ENCODE data around the gene TUBGCP6. TPM values are rescaled to one million over a fixed set of nuclear protein-coding genes. Genes with fewer than 3 reads are reported as not detected.

Gene TUBGCP6
- total and polyA plus RNA-seq, 2 donors (not counting 3 experiments of a cell fraction or from before 2014, with no cell fraction given), result 33.1 to 45.3 TPM

- Histone ChIP-seq H4K20me1 (replicated peaks; ENCODE audit: control insufficient read depth, extremely low read depth, insufficient read depth, low read length) (no peaks in the 10 kb centered on the region), H3K4me2 (ENCODE audit: insufficient read depth, low read length) (no peak overlapping the region), H3K79me2 (ENCODE audit: control insufficient read depth, insufficient read depth, low read length) (peaks cover 20% of the 10 kb centered on the region), H3K4me1 (ENCODE audit: control insufficient read depth, extremely low read depth, insufficient read depth, low read length) (peaks cover 25% of the 10 kb centered on the region), H3K4me3 (replicated peaks in 1 of 3; ENCODE audit: insufficient read depth in 1 of 3, low read depth in 1 of 3, low read length in 3 of 3) (no peak overlapping the region), H3K9me1 (replicated peaks; ENCODE audit: control insufficient read depth, extremely low read depth, insufficient read depth, low read length) (no peaks in the 10 kb centered on the region), H3K36me3 (ENCODE audit: control insufficient read depth in 2 of 2, extremely low read depth in 1 of 2, insufficient read depth in 2 of 2, low read length in 2 of 2) (peaks cover 0 to 8% of the 10 kb centered on the region in 2 experiments), H3K27me3 (ENCODE audit: control insufficient read depth in 2 of 2, insufficient read depth in 2 of 2, low read length in 2 of 2) (no peaks in the 10 kb centered on the region), H3K9me3 (replicated peaks; ENCODE audit: control insufficient read depth, insufficient read depth, low read length) (no peaks in the 10 kb centered on the region), H2AFZ (ENCODE audit: low read depth, low read length) (no peak overlapping the region), H3K27ac (ENCODE audit: insufficient read depth, low read depth, low read length) (no peak overlapping the region), H3K9ac (replicated peaks; ENCODE audit: extremely low read depth, insufficient read depth, low read length) (no peak overlapping the region)
- FAIRE-seq (no peak), DNase-seq (ENCODE audit: low read depth, low spot score) (no peak)
- CTCF ChIA-PET, result interaction anchor here (1.0 kb wide), 1 partner anchor 19 kb away, joined by 3 read pairs; no protein-coding TSS in a partner anchor
- intact Hi-C loops (cut with micrococcal nuclease) (no loop called here), dilution Hi-C loops (cut with MboI; ENCODE audit: extremely low pct_ligation_motif_present, low sequenced_read_pairs) (no loop called here)
- TF ChIP-seq JUN (IDR thresholded peaks at IDR 0.05; ENCODE audit: borderline replicate concordance, insufficient read depth, insufficient read length, low read depth) (no peak), POLR2AphosphoS5 (IDR thresholded peaks at IDR 0.05; ENCODE audit: insufficient read depth, low read depth, low read length) (no peak), EZH2 (IDR thresholded peaks at IDR 0.05; ENCODE audit: borderline replicate concordance, low read depth, low read length, severe bottlenecking) (no peak), GATA2 (IDR thresholded peaks at IDR 0.05; ENCODE audit: insufficient read depth, insufficient read length, low read depth, low read length) (no peak), MYC (IDR thresholded peaks at IDR 0.05; ENCODE audit: low read depth, low read length) (no peak), POLR2A (IDR thresholded peaks at IDR 0.05; ENCODE audit: low read depth, low read length) (no peak), MAX (IDR thresholded peaks at IDR 0.05; ENCODE audit: insufficient read depth, insufficient read length) (no peak)
- no TSS peak for BruUV-seq (replicated peaks)
- POLR2A ChIA-PET, result no interaction called here
Measured at GRCh38 chr22:50248196-50249081, 3.6 kb upstream of the TUBGCP6 start.

Data from endothelial cell of umbilical vein (primary cell).